Measurements from ENCODE around the gene TMEM171. TPM values are rescaled to one million over a fixed set of nuclear protein-coding genes. Genes with fewer than 3 reads are reported as not detected.

The TMEM171 gene
- total and polyA plus RNA-seq, 2 of the 8 experiments (the other 6 are each of a cell fraction or from before 2014, with no cell fraction given), result 1.0 to 2.2 TPM

DNA sequence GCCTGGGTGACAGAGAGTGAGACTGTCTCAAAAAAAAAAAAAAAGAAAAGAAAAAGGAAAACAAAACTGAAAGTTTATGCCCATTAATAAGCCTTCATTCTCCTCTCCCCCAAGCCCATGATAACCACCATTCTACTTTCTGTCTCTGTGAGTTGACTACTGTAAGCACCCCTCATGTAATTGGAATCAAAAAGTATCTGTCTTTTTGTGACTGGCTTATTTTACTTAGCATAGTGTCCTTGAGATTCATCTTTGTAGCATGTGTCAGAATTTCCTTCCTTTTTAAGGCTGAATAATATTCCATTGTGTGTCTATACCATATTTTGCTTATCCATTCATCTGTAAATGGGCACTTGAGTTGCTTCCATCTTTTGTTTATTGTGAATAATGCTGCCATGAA, 14.0 kb upstream of the TMEM171 start:
- TF ChIP-seq PHF8 (conservative IDR thresholded peaks at IDR 0.05; ENCODE audit: low read depth, low read length) (no peak), POLR2AphosphoS5 (IDR thresholded peaks at IDR 0.05; ENCODE audit: low read depth, low read length) (no peak), NANOG (IDR thresholded peaks at IDR 0.05; ENCODE audit: insufficient read depth, low read depth, low read length, poor library complexity, severe bottlenecking) (no peak), SIRT6 (IDR thresholded peaks at IDR 0.05; ENCODE audit: low read length) (no peak), HDAC6 (IDR thresholded peaks at IDR 0.05; ENCODE audit: low read depth, low read length) (no peak), CREB1 (IDR thresholded peaks at IDR 0.05) (no peak), SUZ12 (IDR thresholded peaks at IDR 0.05; ENCODE audit: low read length) (no peak)
- no peak overlapping the region for H2AK5ac ChIP-seq (ENCODE audit: low read depth, low read length)
- no peak overlapping the region for H2BK15ac ChIP-seq (ENCODE audit: low read length)
- no peak overlapping the region for H3K14ac ChIP-seq (ENCODE audit: insufficient read length)
- no peak overlapping the region for H3K27ac ChIP-seq (ENCODE audit: low read depth, low read length)
- no peak for FAIRE-seq
- H4K5ac ChIP-seq (ENCODE audit: insufficient read length, low read depth, low read length), result no peak overlapping the region
- no peak overlapping the region for H2BK120ac ChIP-seq (replicated peaks; ENCODE audit: low read depth, low read length)
- no peaks in the 10 kb centered on the region for H3K27me3 ChIP-seq (replicated peaks in 1 of 4; ENCODE audit: control insufficient read depth in 3 of 4, extremely low read depth in 1 of 4, insufficient read depth in 3 of 4, low read length in 3 of 4)
- no peak overlapping the region for H3K4me3 ChIP-seq (ENCODE audit: extremely low read depth in 1 of 4, insufficient read depth in 2 of 4, low read depth in 3 of 4, low read length in 4 of 4)
- H2BK12ac ChIP-seq (ENCODE audit: low read depth, low read length), result no peak overlapping the region
- H4K20me1 ChIP-seq (replicated peaks in 1 of 2; ENCODE audit: control insufficient read depth in 1 of 2, insufficient read depth in 2 of 2, low read length in 2 of 2), result no peaks in the 10 kb centered on the region
- no peak overlapping the region for H3K56ac ChIP-seq (replicated peaks; ENCODE audit: insufficient read length, low read depth, low read length)
- no peaks in the 10 kb centered on the region for H3K79me2 ChIP-seq (ENCODE audit: control insufficient read depth in 1 of 2, insufficient read depth in 2 of 2, low read length in 2 of 2)
- H4K8ac ChIP-seq (ENCODE audit: extremely low read depth, insufficient read depth, low read length), result no peak overlapping the region
- no peaks in the 10 kb centered on the region for H3K36me3 ChIP-seq (ENCODE audit: control insufficient read depth in 2 of 4, insufficient read depth in 4 of 4, low read length in 3 of 4)
- ChIA-PET CTCF (ENCODE audit: partially characterized antibody) (no interaction called here), POLR2A (ENCODE audit: partially characterized antibody) (no interaction called here)
- H2BK20ac ChIP-seq (ENCODE audit: low read length), result no peak overlapping the region
- H3K4me2 ChIP-seq (ENCODE audit: insufficient read depth in 1 of 2, low read depth in 2 of 2, low read length in 2 of 2), result no peak overlapping the region
- no peak overlapping the region for H3K4ac ChIP-seq (replicated peaks; ENCODE audit: insufficient read length, low read depth, low read length)
- H3K23ac ChIP-seq (ENCODE audit: insufficient read length), result no peak overlapping the region
- no peaks in the 10 kb centered on the region for H3K23me2 ChIP-seq (ENCODE audit: low read depth, low read length)
- H3K9me3 ChIP-seq (ENCODE audit: insufficient read depth in 2 of 2, low read depth in 1 of 2, low read length in 1 of 2), result 0 out of 4 replicates have a peak, but pooled peaks cover 0 to 3% of the 10 kb centered on the region in 2 experiments
- H3K4me1 ChIP-seq (replicated peaks in 1 of 4; ENCODE audit: control insufficient read depth in 3 of 4, insufficient read depth in 4 of 4, low read length in 3 of 4), result no peaks in the 10 kb centered on the region
- H3K9ac ChIP-seq (replicated peaks in 1 of 4; ENCODE audit: extremely low read depth in 1 of 4, low read depth in 3 of 4, low read length in 3 of 4), result no peak overlapping the region
- no peak overlapping the region for H2BK5ac ChIP-seq (ENCODE audit: low read depth, low read length)
- no peak for DNase-seq (ENCODE audit: low read depth in 1 of 2, low spot score in 2 of 2)
- H2AFZ ChIP-seq (ENCODE audit: low read length), result no peak overlapping the region
- no peaks in the 10 kb centered on the region for H3K79me1 ChIP-seq (ENCODE audit: low read depth, low read length)
- no peak overlapping the region for H4K91ac ChIP-seq (replicated peaks; ENCODE audit: insufficient read length, low read length)
- H3K18ac ChIP-seq (ENCODE audit: extremely low read depth, low read length), result no peak overlapping the region
